H1 (cell line): ENCODE measurements around the gene RGS16. TPM values are rescaled to one million over a fixed set of nuclear protein-coding genes. Genes with fewer than 3 reads are reported as not detected.

Experiments
- CTCF ChIA-PET: fragments of 300-600 bp; sonication (Branson Sonifier 250); formaldehyde crosslinking; loops from one replicate; lab custom pipeline; 2021; ENCODE audit not compliant: partially characterized antibody; lab: Charles Lee
- POLR2A ChIA-PET: fragments of 300-600 bp; sonication (Branson Sonifier 250); formaldehyde crosslinking; loops from one replicate; lab custom pipeline; 2021; ENCODE audit warnings: inconsistent platforms; ENCODE audit not compliant: partially characterized antibody; lab: Charles Lee
- DNase-seq, 2 experiments: peaks; one replicate each; pipeline versions ENCODE4 v3.0.0 to v3.0.0-alpha.2; 2010 to 2022; ENCODE audit warnings: low spot score in 2 of 2, low read depth in 1 of 2, mixed read lengths in 1 of 2
- FAIRE-seq: peaks from 2 replicates; lab custom pipeline; 2011; peaks lifted over from hg19 to GRCh38; lab: Jason Lieb, UNC
- H2AFZ ChIP-seq: 2 replicates; pipeline ENCODE4 v1.8.1; 2012; ENCODE audit warnings: low read length, inconsistent platforms
- H2AK5ac ChIP-seq: 2 replicates; pipeline ENCODE4 v1.6.1; 2013; ENCODE audit warnings: low read depth, low read length
- H2BK120ac ChIP-seq: replicated peaks from 2 replicates; pipeline ENCODE3; 2013; ENCODE audit warnings: low read depth, low read length, inconsistent platforms
- H2BK12ac ChIP-seq: 2 replicates; pipeline ENCODE4 v1.6.1; 2013; ENCODE audit warnings: low read depth, low read length
- H2BK15ac ChIP-seq: 2 replicates; pipeline ENCODE4 v1.6.1; 2013; ENCODE audit warnings: low read length
- H2BK20ac ChIP-seq: 2 replicates; pipeline ENCODE4 v1.6.1; 2013; ENCODE audit warnings: low read length
- H2BK5ac ChIP-seq: 2 replicates; pipeline ENCODE4 v1.6.1; 2013; ENCODE audit warnings: low read depth, low read length
- H3K14ac ChIP-seq: 2 replicates; pipeline ENCODE4 v1.6.1; 2013; ENCODE audit warnings: inconsistent platforms; ENCODE audit not compliant: insufficient read length
- H3K18ac ChIP-seq: 2 replicates; pipeline ENCODE4 v1.6.1; 2013; ENCODE audit warnings: low read length; ENCODE audit errors: extremely low read depth
- H3K23ac ChIP-seq: 2 replicates; pipeline ENCODE4 v1.6.1; 2013; ENCODE audit warnings: inconsistent platforms; ENCODE audit not compliant: insufficient read length
- H3K23me2 ChIP-seq: 2 replicates; pipeline ENCODE4 v1.6.1; 2013; ENCODE audit warnings: low read depth, low read length
- H3K27ac ChIP-seq: 2 replicates; pipeline ENCODE4 v1.6.1; 2011; ENCODE audit warnings: low read depth, low read length, inconsistent platforms
- H3K27me3 ChIP-seq, 4 experiments: replicated peaks in 1 of 4; 1 replicate in 1 of 4; 2 replicates in 3 of 4; pipeline versions ENCODE4 v1.6.1 to v1.8.1; 2011 to 2013; ENCODE audit warnings: low read length in 3 of 4, mild to moderate bottlenecking in 3 of 4, inconsistent platforms in 2 of 4, mixed read lengths in 2 of 4, moderate library complexity in 1 of 4; ENCODE audit not compliant: control insufficient read depth in 3 of 4, insufficient read depth in 3 of 4; ENCODE audit errors: extremely low read depth in 1 of 4
- H3K36me3 ChIP-seq, 4 experiments: 2 replicates each; pipeline versions ENCODE4 v1.6.1 to v1.8.1; 2011 to 2013; ENCODE audit warnings: mild to moderate bottlenecking in 4 of 4, low read length in 3 of 4, moderate library complexity in 2 of 4, control low read depth in 1 of 4, inconsistent platforms in 1 of 4; ENCODE audit not compliant: insufficient read depth in 4 of 4, control insufficient read depth in 2 of 4
- H3K4ac ChIP-seq: replicated peaks from 2 replicates; pipeline ENCODE3; 2013; ENCODE audit warnings: low read length, low read depth, mixed read lengths, inconsistent platforms; ENCODE audit not compliant: insufficient read length
- H3K4me1 ChIP-seq, 4 experiments: replicated peaks in 1 of 4; 1 replicate in 1 of 4; 2 replicates in 3 of 4; pipeline versions ENCODE4 v1.6.1 to v1.8.1; 2011 to 2013; ENCODE audit warnings: low read length in 3 of 4, inconsistent platforms in 2 of 4, mixed read lengths in 1 of 4; ENCODE audit not compliant: insufficient read depth in 4 of 4, control insufficient read depth in 3 of 4
- H3K4me2 ChIP-seq, 2 experiments: 2 replicates each; pipeline versions ENCODE4 v1.6.1 to v1.8.1; 2011 to 2013; ENCODE audit warnings: low read depth in 2 of 2, low read length in 2 of 2, control low read depth in 1 of 2, inconsistent platforms in 1 of 2, mild to moderate bottlenecking in 1 of 2; ENCODE audit not compliant: insufficient read depth in 1 of 2
- H3K4me3 ChIP-seq, 4 experiments: fragments of 200-600, 300-600 bp in 1 of 4; sonication (generic), shearing (Covaris generic), sonication (Bioruptor Twin) in 1 of 4; 2 replicates each; pipeline versions ENCODE4 v1.5.1 to v1.8.1; 2011 to 2016; ENCODE audit warnings: low read length in 4 of 4, low read depth in 3 of 4, control low read depth in 2 of 4, inconsistent platforms in 2 of 4, mild to moderate bottlenecking in 2 of 4, mixed read lengths in 1 of 4, moderate library complexity in 1 of 4; ENCODE audit not compliant: insufficient read depth in 2 of 4; ENCODE audit errors: extremely low read depth in 1 of 4
- H3K56ac ChIP-seq: replicated peaks from 2 replicates; pipeline ENCODE3; 2013; ENCODE audit warnings: low read depth, mild to moderate bottlenecking, mixed read lengths, low read length, inconsistent platforms; ENCODE audit not compliant: insufficient read length
- H3K79me1 ChIP-seq: 2 replicates; pipeline ENCODE4 v1.6.1; 2013; ENCODE audit warnings: low read depth, low read length, control low read depth
- H3K79me2 ChIP-seq, 2 experiments: 2 replicates each; pipeline versions ENCODE4 v1.6.1 to v1.8.1; 2012 to 2013; ENCODE audit warnings: low read length in 2 of 2, mild to moderate bottlenecking in 2 of 2, inconsistent platforms in 1 of 2; ENCODE audit not compliant: insufficient read depth in 2 of 2, control insufficient read depth in 1 of 2
- H3K9ac ChIP-seq, 4 experiments: replicated peaks in 1 of 4; 1 replicate in 1 of 4; 2 replicates in 3 of 4; pipeline versions ENCODE4 v1.6.1 to v1.8.1; 2011 to 2013; ENCODE audit warnings: low read depth in 3 of 4, low read length in 3 of 4, control low read depth in 2 of 4, mild to moderate bottlenecking in 2 of 4, moderate library complexity in 2 of 4, inconsistent platforms in 1 of 4; ENCODE audit errors: extremely low read depth in 1 of 4
- H3K9me3 ChIP-seq, 2 experiments: 2 replicates each; pipeline versions ENCODE4 v1.6.1 to v1.8.1; 2012 to 2013; ENCODE audit warnings: mild to moderate bottlenecking in 2 of 2, moderate library complexity in 2 of 2, control low read depth in 1 of 2, inconsistent platforms in 1 of 2, low read depth in 1 of 2, low read length in 1 of 2, mixed read lengths in 1 of 2; ENCODE audit not compliant: insufficient read depth in 2 of 2
- H4K20me1 ChIP-seq, 2 experiments: replicated peaks in 1 of 2; 2 replicates each; pipeline versions ENCODE3 to v1.8.1; 2011 to 2013; ENCODE audit warnings: inconsistent platforms in 2 of 2, low read length in 2 of 2, mild to moderate bottlenecking in 1 of 2; ENCODE audit not compliant: insufficient read depth in 2 of 2, control insufficient read depth in 1 of 2
- H4K5ac ChIP-seq: 2 replicates; pipeline ENCODE4 v1.6.1; 2013; ENCODE audit warnings: low read length, low read depth, mixed read lengths, inconsistent platforms; ENCODE audit not compliant: insufficient read length
- H4K8ac ChIP-seq: 2 replicates; pipeline ENCODE4 v1.8.0; 2013; ENCODE audit warnings: mild to moderate bottlenecking, moderate library complexity, low read length, inconsistent platforms; ENCODE audit not compliant: insufficient read depth; ENCODE audit errors: extremely low read depth
- H4K91ac ChIP-seq: replicated peaks from 2 replicates; pipeline ENCODE3; 2013; ENCODE audit warnings: low read length, mixed read lengths, inconsistent platforms; ENCODE audit not compliant: insufficient read length
- BACH1 ChIP-seq: IDR thresholded peaks from 2 replicates; pipeline ENCODE4 v1.6.1; 2012; ENCODE audit warnings: low read length, improper control_type of control experiment
- CTCF ChIP-seq, 3 experiments: IDR thresholded peaks; 1 replicate in 2 of 3; 2 replicates in 1 of 3; pipeline versions ENCODE4 v1.5.1 to v1.6.1; 2011; ENCODE audit warnings: low read length in 3 of 3, mild to moderate bottlenecking in 3 of 3, inconsistent platforms in 2 of 3, low read depth in 1 of 3, moderate library complexity in 1 of 3; ENCODE audit not compliant: insufficient read depth in 1 of 3; ENCODE audit errors: control extremely low read depth in 1 of 3
- EZH2 ChIP-seq: fragments of 200-600 bp; sonication (generic); IDR thresholded peaks from 2 replicates; pipeline ENCODE4 v1.7.1; 2012; ENCODE audit warnings: low read depth, mild to moderate bottlenecking, moderate library complexity, low read length, inconsistent platforms; ENCODE audit not compliant: severe bottlenecking
- HDAC6 ChIP-seq: IDR thresholded peaks from one replicate; pipeline ENCODE4 v1.7.1; 2012; ENCODE audit warnings: low read depth, mild to moderate bottlenecking, inconsistent platforms, low read length, moderate library complexity
- MAX ChIP-seq: IDR thresholded peaks from 2 replicates; pipeline ENCODE4 v1.6.1; 2012; ENCODE audit warnings: inconsistent platforms
- POLR2AphosphoS5 ChIP-seq: IDR thresholded peaks from 2 replicates; pipeline ENCODE4 v1.6.1; 2011; ENCODE audit warnings: low read depth, low read length
- RFX5 ChIP-seq: IDR thresholded peaks from 2 replicates; pipeline ENCODE4 v1.6.1; 2011; ENCODE audit warnings: low read depth, low read length, improper control_type of control experiment, borderline replicate concordance
- TCF12 ChIP-seq: IDR thresholded peaks from 2 replicates; pipeline ENCODE4 v1.6.1; 2011; ENCODE audit warnings: low read depth, mild to moderate bottlenecking, low read length
- TEAD4 ChIP-seq: IDR thresholded peaks from 2 replicates; pipeline ENCODE4 v1.6.1; 2012; ENCODE audit warnings: low read depth, low read length, inconsistent platforms, mixed read lengths
- WGBS, 2 experiments: shearing (Covaris generic) in 1 of 2; methylation state at CpG; one replicate each; pipeline versions ENCODE4 v1.1.6 to v1.1.7; 2013 to 2015; ENCODE audit warnings: low lambda C conversion rate in 2 of 2, mixed read lengths in 2 of 2, inconsistent platforms in 1 of 2, low coverage in 1 of 2, missing lambda C conversion rate in 1 of 2; ENCODE audit not compliant: insufficient replicate concordance in 2 of 2, insufficient coverage in 1 of 2, insufficient read length in 1 of 2; ENCODE audit errors: extremely low coverage in 1 of 2, missing lambda C conversion rate in 1 of 2; 5-methylcytosine and 5-hydroxymethylcytosine counted together
- polyA plus RNA-seq, 7 experiments: library from polyadenylated mRNA; depleted of rRNA in 3 of 7; stranded (reverse) in 5 of 7; unstranded in 2 of 7; fragments of >200 nt in 5 of 7; fragments of 200-250 nt in 2 of 7; gene quantifications; 1 replicate in 5 of 7; 2 replicates in 1 of 7; 4 replicates in 1 of 7; pipeline versions ENCODE4 v1.2.1 to v1.2.3, GENCODE V29; 2011 to 2013; ENCODE audit warnings: missing spikeins in 2 of 7, mixed read lengths in 2 of 7
- total RNA-seq: library from RNA; stranded (reverse); fragmentation: NEBNext Ultra II Directional; extraction: Animal tissue kit (Norgen Biotek cat#: 25700); gene quantifications from 2 replicates; pipeline ENCODE4 v1.2.1, GENCODE V29; 2021

The RGS16 gene
- total and polyA plus RNA-seq, 2 of the 8 experiments (the other 6 are each of a cell fraction or from before 2014, with no cell fraction given) = 5.7 to 9.8 TPM

DNA sequence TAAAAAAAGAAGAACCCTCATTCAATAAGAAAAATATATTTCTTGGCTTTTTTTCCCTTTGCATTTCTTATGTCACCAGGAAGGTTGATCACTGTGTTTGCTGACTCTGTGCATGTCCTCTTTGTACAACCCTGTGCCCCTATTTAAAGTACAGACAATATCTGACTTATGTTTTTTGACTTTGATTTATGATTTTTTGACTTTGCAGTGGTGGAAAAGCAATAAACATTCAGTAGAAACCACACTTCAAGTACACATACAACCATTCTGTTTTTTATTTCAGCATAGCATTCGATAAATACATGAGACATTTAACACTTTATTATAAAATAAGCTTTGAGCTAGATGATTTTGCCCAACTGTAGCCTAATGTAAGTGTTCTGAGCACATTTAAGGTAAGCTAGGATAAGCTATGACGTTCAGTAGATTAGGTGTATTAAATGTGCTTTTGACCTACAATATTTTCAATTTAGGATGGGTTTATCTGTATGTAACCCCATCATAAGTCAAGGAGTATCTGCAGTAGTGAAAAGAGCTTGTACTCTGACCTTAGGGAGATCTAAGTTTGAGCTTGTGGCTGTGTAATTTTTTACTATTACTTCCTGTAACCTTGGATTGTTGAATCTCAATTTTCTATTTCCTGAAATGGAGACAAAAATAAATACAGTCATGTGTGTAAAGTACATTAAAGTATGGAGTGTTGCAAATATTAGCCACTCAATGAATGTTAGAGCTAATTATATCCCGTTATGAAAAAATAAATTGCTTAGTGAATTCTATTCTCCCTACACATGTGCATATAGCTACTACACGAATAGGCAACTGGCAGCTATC, 16.3 kb downstream of the RGS16 start:
- Histone ChIP-seq H3K27me3 (no peaks in the 10 kb centered on the region), H2BK15ac (no peak overlapping the region), H4K20me1 (no peaks in the 10 kb centered on the region), H3K14ac (no peak overlapping the region), H2AK5ac (no peak overlapping the region), H2BK20ac (no peak overlapping the region), H4K91ac (no peak overlapping the region), H2BK120ac (no peak overlapping the region), H3K23me2 (no peaks in the 10 kb centered on the region), H3K23ac (no peak overlapping the region), H3K9me3 (no peaks in the 10 kb centered on the region), H3K9ac (no peak overlapping the region), H3K4ac (no peak overlapping the region), H3K27ac (no peak overlapping the region), H3K36me3 (no peaks in the 10 kb centered on the region), H3K18ac (no peak overlapping the region), H2BK12ac (no peak overlapping the region), H3K79me2 (no peaks in the 10 kb centered on the region), H2BK5ac (no peak overlapping the region), H3K56ac (no peak overlapping the region), H2AFZ (0 out of 2 replicates have a peak overlapping the region, but pooled peaks have one; percentile 91), H3K79me1 (no peaks in the 10 kb centered on the region), H3K4me1 (peaks cover 0 to 12% (median 2%) of the 10 kb centered on the region in 4 experiments; a peak in 4 of 7 replicates), H4K5ac (no peak overlapping the region), H3K4me3 (0 out of 8 replicates have a peak overlapping the region, but pooled peaks of 1 of the 4 experiments have one; percentile 55), H4K8ac (no peak overlapping the region), H3K4me2 (no peak overlapping the region; a peak in 1 of 4 replicates)
- DNase-seq = no peak
- no peak for FAIRE-seq
- 84% methylated on average over 4 of the region's 4 CpGs; no CpG with 5 or more reads in 1 of the 2 experiments for WGBS, 2 experiments
- POLR2A ChIA-PET = interaction anchor here (0.6 to 1.7 kb wide), 3 partner anchors 13 to 516 kb away, joined by 3 to 4 read pairs (median 4); partner anchors contain the start of gene RGS16
- CTCF ChIA-PET = interaction anchor here (1.1 to 37.1 kb wide), 5 partner anchors 10 to 203 kb away, joined by 3 to 1131 read pairs (median 4); partner anchors contain the start of gene NPL
- TF ChIP-seq RFX5 = no peak
- TF ChIP-seq EZH2 = no peak
- no peak for TF ChIP-seq BACH1
- no peak for TF ChIP-seq POLR2AphosphoS5
- no peak for TF ChIP-seq CTCF (IDR thresholded peaks at IDR 0.05; ENCODE audit: control extremely low read depth in 1 of 3, insufficient read depth in 1 of 3, low read depth in 1 of 3, low read length in 3 of 3)
- no peak for TF ChIP-seq TCF12
- TF ChIP-seq MAX = no peak
- no peak for TF ChIP-seq TEAD4
- no peak for TF ChIP-seq HDAC6
